HG03095 (cell line): Measurements from ENCODE around the gene FAM124B.

Experiments
- ATAC-seq: cut with Tn5 transposase; IDR thresholded peaks from one replicate; pipeline ENCODE4 v1.9.1; 2021; ENCODE audit warnings: moderate library complexity; ENCODE audit not compliant: unreplicated experiment

The FAM124B gene, protein sequence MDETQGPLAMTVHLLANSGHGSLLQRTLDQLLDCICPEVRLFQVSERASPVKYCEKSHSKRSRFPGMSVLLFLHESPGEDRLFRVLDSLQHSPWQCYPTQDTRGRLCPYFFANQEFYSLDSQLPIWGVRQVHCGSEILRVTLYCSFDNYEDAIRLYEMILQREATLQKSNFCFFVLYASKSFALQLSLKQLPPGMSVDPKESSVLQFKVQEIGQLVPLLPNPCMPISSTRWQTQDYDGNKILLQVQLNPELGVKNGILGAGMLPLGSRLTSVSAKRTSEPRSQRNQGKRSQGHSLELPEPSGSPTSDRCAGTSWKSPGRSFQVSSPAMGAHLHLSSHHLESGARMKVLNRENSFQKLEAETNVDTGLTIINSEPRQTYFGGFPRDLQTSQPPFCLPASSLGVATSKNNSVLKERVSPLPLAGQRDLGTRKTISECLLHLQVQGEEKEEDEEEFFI

DNA sequence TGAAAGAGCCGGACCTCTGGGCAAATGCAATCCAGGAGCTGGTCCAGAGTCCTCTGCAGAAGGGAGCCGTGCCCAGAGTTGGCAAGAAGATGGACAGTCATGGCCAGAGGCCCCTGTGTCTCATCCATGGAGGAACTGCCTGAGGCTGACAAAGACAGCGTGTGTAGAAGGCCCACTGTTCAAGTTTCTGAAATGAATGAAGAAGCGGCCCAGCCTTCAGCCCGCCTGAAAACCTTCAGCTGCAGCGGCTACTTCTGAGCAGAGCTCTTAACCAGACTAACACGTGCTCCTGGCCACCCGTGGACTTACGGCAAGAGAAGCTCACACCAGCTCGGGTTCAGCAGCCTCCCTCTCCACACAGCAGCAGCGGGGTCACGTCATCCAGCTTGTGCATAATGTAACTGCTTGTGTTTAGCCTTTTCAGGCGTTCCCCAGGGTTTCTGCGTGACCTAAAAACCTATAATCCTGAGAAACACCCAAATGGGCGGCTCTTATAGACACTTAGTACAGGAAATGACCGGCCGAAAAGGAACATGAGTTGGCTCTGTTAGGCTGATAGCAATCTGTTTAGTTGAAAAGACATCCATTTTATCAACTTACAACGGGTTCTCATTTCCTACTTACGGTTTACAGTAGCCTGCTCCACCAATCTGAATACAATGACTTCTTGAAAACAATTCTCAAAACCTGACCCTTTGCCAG, at the start of gene FAM124B:
Gene FAM124B, minus strand, starts transcription at position 467 of the 702 bp plus-strand sequence. Its CDS starts 339 bp downstream, at position 128.
- ATAC-seq: no peak

- no peak for ATAC-seq
Measured at GRCh38 chr2:224449212-224450147, 47.6 kb upstream of the FAM124B start.

GRCh38 chr2:224448236-224448635, 46.3 kb upstream of the FAM124B start:
- ATAC-seq: no peak

- no peak for ATAC-seq
Measured at GRCh38 chr2:224444783-224445182, 42.9 kb upstream of the FAM124B start.

- ATAC-seq: no peak
Measured at GRCh38 chr2:224444021-224444420, 42.1 kb upstream of the FAM124B start.

DNA sequence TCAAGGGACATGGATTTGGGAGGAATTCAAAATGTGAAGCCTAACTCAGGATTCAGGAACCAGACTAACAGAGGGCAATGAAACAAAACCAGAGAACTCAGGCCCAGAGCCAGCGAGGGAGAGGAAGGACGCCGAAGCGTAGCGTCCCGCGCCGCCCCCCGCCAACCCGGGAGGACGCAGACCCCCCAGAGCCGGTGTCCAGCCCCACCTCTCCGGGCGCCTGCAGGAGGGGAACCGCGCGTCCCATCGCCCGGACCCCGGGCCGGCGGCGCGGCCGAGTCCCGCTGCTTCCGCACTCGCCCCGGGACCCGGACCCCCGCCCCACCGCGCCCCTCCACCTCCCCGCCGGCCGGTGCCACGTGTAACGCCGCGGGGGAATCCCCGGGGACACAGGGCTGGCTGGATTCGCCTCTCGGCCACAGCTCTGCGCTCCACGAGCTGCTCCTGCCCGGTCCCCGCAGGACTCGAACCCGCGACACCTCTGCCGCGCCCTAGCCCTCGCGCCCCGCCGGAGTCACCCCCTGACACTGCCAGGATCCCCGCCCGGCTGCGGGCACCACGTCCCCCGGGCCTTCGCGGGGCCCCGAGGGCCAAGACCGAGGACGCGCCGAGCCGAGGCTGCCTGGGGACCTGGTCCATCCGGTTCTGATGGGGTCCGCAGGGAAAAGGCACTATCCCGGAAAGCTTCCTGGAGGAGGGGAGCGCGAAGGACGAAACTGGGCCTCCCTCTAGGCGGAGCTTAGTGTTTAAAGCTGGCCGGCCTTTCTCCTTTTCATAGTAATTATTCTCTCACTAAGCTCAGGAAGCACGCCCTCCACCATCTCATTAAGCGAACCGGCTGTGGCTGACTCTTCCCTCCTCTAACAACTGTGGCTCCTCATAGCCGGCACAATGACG, 40.4 kb upstream of the FAM124B start:
- no peak for ATAC-seq

- no peak for ATAC-seq
Measured at GRCh38 chr2:224440988-224441387, 39.1 kb upstream of the FAM124B start.

- ATAC-seq: no peak
Measured at GRCh38 chr2:224438726-224439125, 36.8 kb upstream of the FAM124B start.

GRCh38 chr2:224436634-224437033, 34.7 kb upstream of the FAM124B start:
- no peak for ATAC-seq

DNA sequence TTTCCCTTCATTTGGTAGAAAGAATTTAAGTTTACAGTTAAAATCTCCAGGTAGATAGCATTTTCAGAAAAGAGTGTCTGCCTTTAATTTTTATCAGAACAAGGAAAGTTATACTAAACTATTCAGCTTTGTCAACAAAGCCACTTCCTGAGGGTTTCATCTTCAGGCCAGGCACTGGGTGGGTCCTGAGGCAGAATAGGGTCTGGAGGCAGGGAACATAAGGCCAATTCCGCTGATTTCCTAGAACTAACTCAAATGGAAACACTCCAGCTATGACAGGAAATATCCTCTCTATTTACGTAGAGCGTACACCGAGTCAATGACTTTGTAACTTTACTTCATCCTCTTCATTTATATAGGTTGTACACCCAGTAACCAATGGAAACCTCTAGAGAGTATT, 32.7 kb upstream of the FAM124B start:
- no peak for ATAC-seq

- ATAC-seq: no peak
Measured at GRCh38 chr2:224433442-224433841, 31.5 kb upstream of the FAM124B start.

GRCh38 chr2:224432003-224432579, 30.2 kb upstream of the FAM124B start:
- no peak for ATAC-seq

GRCh38 chr2:224429441-224429810, 27.5 kb upstream of the FAM124B start:
- no peak for ATAC-seq

GRCh38 chr2:224428787-224429440, 27.0 kb upstream of the FAM124B start:
- ATAC-seq: no peak

DNA sequence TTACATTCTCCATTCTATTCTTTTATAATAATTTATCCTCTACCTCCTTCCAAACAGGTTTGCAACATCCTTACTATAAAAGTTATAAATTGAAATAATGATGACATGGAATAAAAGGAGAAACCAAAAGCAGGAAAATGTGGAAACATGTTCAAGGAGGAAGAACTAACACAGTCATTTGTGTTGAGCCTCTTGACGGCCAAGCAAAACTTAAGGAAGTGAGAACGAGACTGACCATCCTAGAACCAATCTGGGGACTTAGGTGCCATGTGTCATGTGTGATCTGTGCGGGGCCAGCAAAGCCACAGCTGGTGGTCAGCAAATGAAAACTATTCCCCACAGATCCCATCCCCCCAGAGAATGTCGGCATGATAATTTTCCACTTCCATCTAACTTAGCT, 25.6 kb upstream of the FAM124B start:
- ATAC-seq: no peak

- no peak for ATAC-seq
Measured at GRCh38 chr2:224426656-224427055, 24.7 kb upstream of the FAM124B start.

GRCh38 chr2:224421065-224421464, 19.2 kb upstream of the FAM124B start:
- ATAC-seq: no peak

DNA sequence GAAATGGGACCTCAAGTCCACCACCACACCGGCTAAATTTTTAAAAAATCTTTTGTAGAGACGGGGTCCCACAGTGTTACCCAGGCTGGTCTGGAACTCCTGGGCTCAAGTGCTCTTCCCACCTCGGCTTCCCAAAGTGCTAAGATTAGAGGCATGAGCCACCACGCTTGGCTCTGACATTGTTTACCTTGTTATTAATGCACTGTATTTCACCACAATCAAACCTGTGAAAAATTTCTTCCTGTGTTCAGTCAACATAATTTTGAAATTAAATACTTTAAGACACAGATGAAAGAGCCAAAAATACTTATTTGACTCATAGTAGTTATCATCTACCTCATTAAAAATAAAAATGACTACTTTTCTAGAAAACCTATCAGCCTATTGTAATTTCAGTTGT, 16.0 kb upstream of the FAM124B start:
- no peak for ATAC-seq

DNA sequence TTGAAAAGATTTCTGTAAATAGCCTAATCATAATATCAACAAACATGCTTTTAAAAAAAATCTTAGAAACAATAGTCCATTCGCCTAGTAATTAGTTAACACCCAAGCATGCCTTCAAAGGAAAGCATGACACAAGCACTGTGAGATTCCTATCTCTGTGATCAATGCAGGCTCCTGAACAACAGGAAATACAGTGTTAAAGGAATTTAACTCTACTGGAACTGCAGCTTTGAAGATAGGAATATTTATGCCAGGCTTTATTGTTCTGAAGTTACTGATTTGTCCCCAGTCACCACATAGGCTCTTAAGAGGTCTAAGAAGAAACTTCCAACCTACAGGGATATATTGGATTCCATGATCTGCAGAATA, 15.4 kb upstream of the FAM124B start:
- ATAC-seq: no peak
